ENCODE data around the gene NOP9.

DNA sequence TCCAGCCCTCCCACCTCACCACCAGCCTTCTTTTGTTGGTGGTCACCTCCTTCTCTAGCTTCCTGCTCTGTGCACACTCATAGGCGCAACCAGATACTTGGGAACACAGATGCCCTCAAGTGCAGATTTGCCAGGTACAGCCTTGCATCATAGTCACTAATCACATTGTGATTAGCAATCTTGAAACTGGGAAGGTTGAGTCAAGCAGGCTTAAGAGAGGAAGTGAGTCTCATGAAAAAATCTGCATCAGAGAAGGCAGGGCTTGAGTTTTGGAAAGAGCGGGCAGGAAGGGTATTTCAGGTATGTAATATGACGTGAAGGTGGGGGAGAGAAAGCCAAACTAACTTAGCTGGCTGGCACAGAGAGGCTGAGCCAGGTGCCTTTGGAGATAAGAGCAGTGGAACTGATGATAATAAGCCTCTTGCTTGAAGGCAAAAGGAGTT is 25.5 kb upstream of the NOP9 start:
- TF ChIP-seq CTBP1 (IDR thresholded peaks at IDR 0.05; ENCODE audit: borderline replicate concordance) = no peak
- no peak for TF ChIP-seq FOXK2 (IDR thresholded peaks at IDR 0.05)
- no peak for TF ChIP-seq SUZ12 (IDR thresholded peaks at IDR 0.05)
- TF ChIP-seq FOXA1 (IDR thresholded peaks at IDR 0.05) = no peak
- no peak for TF ChIP-seq FOXM1 (IDR thresholded peaks at IDR 0.05; ENCODE audit: borderline replicate concordance)
- TF ChIP-seq, protein P1, sequence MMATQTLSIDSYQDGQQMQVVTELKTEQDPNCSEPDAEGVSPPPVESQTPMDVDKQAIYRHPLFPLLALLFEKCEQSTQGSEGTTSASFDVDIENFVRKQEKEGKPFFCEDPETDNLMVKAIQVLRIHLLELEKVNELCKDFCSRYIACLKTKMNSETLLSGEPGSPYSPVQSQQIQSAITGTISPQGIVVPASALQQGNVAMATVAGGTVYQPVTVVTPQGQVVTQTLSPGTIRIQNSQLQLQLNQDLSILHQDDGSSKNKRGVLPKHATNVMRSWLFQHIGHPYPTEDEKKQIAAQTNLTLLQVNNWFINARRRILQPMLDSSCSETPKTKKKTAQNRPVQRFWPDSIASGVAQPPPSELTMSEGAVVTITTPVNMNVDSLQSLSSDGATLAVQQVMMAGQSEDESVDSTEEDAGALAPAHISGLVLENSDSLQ (IDR thresholded peaks at IDR 0.05) = no peak
- no peak for TF ChIP-seq SP1 (IDR thresholded peaks at IDR 0.05)

Measured in HEK293T (cell line).